Tibial nerve (tissue), 4 donors: ENCODE data around the gene FAM20A. TPM values are rescaled to one million over a fixed set of nuclear protein-coding genes. Genes with fewer than 3 reads are reported as not detected.

Source experiments
- DNase-seq, 2 donors: peaks; one replicate each; pipeline ENCODE4 v3.0.0-alpha.2; 2019; ENCODE audit warnings: low spot score in 2 of 2
- H3K27ac ChIP-seq, 4 donors: fragments of 200-600 bp; sonication (generic) in 3 of 4; one replicate each; pipeline ENCODE4 v1.5.1; 2017 to 2019; ENCODE audit warnings: mild to moderate bottlenecking in 1 of 4
- H3K27me3 ChIP-seq, 2 donors: fragments of 200-600 bp; sonication (generic) in 1 of 2; one replicate each; pipeline versions ENCODE4 v1.5.1 to v1.6.0; 2017 to 2019
- H3K36me3 ChIP-seq, 3 donors: fragments of 200-600 bp; sonication (generic); one replicate each; pipeline ENCODE4 v1.5.1; 2018 to 2019
- H3K4me1 ChIP-seq, 4 donors: fragments of 200-600 bp; sonication (generic) in 3 of 4; one replicate each; pipeline ENCODE4 v1.5.1; 2017 to 2019
- H3K4me3 ChIP-seq, 4 donors: fragments of 200-600 bp; sonication (generic) in 3 of 4; one replicate each; pipeline ENCODE4 v1.5.1; 2017 to 2019; ENCODE audit warnings: mild to moderate bottlenecking in 1 of 4, moderate library complexity in 1 of 4
- H3K9me3 ChIP-seq, 4 donors: fragments of 200-600 bp; sonication (generic) in 3 of 4; one replicate each; pipeline ENCODE4 v1.5.1; 2017 to 2019
- EP300 ChIP-seq, 2 donors: sonication (generic); formaldehyde crosslinking; IDR thresholded peaks; one replicate each; pipeline ENCODE4 v1.6.1; 2017; ENCODE audit warnings: antibody characterized with exemption in 2 of 2, mild to moderate bottlenecking in 1 of 2
- POLR2A ChIP-seq, 2 donors: fragments of 450-650 bp; IDR thresholded peaks; one replicate each; pipeline ENCODE4 v1.6.1; 2017; ENCODE audit warnings: antibody characterized with exemption in 2 of 2, mild to moderate bottlenecking in 2 of 2, moderate library complexity in 2 of 2
- WGBS, 2 donors: methylation state at CpG; one replicate each; pipeline ENCODE4 v1.1.5; 2018; 5-methylcytosine and 5-hydroxymethylcytosine counted together
- total RNA-seq, 4 donors: library from RNA; depleted of rRNA; stranded (reverse); fragments of >200 nt; gene quantifications; one replicate each; pipeline ENCODE4 v1.1.0, GENCODE V29; 2016
- TF ChIP-seq, protein P1 (sequence below), 5 experiments: fragments of 200-600 bp in 3 of 5; fragments of 450-650 bp in 2 of 5; sonication (generic) in 3 of 5; IDR thresholded peaks; one replicate each; pipeline ENCODE4 v1.5.1; 2016 to 2019; ENCODE audit warnings: antibody characterized with exemption in 5 of 5, mild to moderate bottlenecking in 3 of 5, moderate library complexity in 2 of 5

Gene FAM20A
- total RNA-seq, 4 donors from 2014 or later: 9.4 to 104 (median 25.7) TPM

DNA sequence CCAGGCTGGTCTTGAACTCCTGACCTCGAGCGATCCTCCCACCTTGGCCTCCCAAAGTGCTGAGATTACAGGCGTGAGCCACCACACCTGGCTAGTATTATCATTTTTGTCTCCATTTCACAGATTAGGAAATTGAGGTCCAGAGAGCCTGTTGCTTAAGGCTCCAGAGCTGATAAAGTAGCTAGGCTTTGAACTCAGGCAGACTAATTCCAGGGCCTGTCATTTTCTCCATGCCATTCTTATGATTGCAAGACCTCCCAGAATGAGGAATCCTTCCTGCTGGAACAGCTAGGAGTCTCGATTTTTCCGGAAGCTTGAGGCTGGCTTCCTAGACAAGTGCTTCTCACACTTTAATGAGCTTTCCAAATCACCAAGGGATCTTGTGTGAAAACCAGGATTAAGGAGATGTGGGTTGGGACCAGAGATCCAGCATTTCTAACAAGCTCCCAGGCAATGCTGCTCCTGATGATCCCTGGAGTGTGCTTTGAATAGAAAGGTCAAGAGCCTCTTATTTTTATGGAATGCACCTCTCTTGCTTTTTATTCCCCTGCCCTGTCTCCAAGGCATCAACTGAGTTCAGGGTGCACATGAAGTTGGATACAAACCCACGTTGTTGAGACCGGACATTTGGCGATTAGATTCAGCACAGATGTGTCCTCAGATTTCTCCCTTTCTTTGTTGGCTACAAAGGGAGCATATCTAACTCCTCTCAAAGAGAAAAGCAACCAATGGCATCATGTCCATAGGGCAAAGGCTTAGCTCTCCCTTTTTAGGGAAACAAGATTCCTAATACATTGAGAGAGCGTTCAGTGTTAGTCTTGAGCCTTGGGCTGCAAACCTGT, 40.3 kb upstream of the FAM20A start:
- no peaks in the 10 kb centered on the region for H3K9me3 ChIP-seq
- peak overlapping the region in 1 of 4 donors; percentile 66 for H3K27ac ChIP-seq
- no peaks in the 10 kb centered on the region for H3K27me3 ChIP-seq
- no peaks in the 10 kb centered on the region for H3K36me3 ChIP-seq
- TF ChIP-seq POLR2A (IDR thresholded peaks at IDR 0.05): no peak
- TF ChIP-seq EP300 (IDR thresholded peaks at IDR 0.05): peak in 1 of 2 donors; percentile 27
- no peak for DNase-seq
- H3K4me3 ChIP-seq: no peak overlapping the region
- WGBS, 2 donors: 65 to 67% methylated on average over 9 of the region's 9 CpGs
- peaks cover 0 to 4% (median 0%) of the 10 kb centered on the region in 4 donors for H3K4me1 ChIP-seq

DNA sequence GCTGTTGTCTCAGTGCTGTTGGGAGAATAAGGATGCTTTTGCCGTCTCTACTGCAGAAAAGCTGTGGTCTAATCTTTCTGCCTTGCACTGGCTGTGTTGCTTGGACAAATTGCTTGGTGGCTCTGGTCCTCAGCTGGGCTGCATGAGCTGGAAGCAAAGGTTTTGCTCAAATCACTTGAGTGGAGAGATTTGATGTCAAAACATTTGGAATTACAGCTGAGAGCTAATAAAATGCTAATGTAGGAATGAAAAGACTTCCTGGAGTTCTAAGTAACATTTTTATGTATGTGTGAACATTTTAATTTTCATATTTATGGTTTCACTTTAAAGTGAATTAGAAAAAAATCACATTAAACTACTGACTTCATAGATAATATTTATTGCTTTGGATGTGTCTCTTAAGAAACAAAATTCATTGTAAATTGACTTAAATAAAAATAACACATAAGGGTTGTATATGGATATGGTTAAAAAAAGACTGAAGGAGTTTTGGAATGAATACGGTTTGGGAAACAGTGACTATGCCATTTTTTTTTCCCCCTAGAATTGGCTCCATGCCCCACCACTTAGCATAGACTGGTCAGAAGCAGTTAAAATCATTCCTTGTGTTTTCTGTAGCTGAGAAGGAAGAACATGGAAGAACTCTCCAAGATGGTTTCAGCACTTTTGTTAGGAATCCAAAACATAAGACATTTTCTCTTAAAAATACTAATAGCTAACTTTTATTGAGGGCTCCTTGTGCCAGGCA, 39.2 kb upstream of the FAM20A start:
- H3K4me3 ChIP-seq: no peak overlapping the region
- H3K27me3 ChIP-seq: no peaks in the 10 kb centered on the region
- H3K36me3 ChIP-seq: no peaks in the 10 kb centered on the region
- WGBS, 2 donors: 31 to 35% methylated on average over 2 of the region's 2 CpGs
- TF ChIP-seq EP300 (IDR thresholded peaks at IDR 0.05) (no peak), POLR2A (IDR thresholded peaks at IDR 0.05) (no peak)
- TF ChIP-seq, protein P1, sequence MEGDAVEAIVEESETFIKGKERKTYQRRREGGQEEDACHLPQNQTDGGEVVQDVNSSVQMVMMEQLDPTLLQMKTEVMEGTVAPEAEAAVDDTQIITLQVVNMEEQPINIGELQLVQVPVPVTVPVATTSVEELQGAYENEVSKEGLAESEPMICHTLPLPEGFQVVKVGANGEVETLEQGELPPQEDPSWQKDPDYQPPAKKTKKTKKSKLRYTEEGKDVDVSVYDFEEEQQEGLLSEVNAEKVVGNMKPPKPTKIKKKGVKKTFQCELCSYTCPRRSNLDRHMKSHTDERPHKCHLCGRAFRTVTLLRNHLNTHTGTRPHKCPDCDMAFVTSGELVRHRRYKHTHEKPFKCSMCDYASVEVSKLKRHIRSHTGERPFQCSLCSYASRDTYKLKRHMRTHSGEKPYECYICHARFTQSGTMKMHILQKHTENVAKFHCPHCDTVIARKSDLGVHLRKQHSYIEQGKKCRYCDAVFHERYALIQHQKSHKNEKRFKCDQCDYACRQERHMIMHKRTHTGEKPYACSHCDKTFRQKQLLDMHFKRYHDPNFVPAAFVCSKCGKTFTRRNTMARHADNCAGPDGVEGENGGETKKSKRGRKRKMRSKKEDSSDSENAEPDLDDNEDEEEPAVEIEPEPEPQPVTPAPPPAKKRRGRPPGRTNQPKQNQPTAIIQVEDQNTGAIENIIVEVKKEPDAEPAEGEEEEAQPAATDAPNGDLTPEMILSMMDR (IDR thresholded peaks at IDR 0.05): no peak
- H3K27ac ChIP-seq: no peak overlapping the region
- DNase-seq: no peak
- no peaks in the 10 kb centered on the region for H3K9me3 ChIP-seq
- H3K4me1 ChIP-seq: peaks cover 0 to 4% (median 0%) of the 10 kb centered on the region in 4 donors

DNA sequence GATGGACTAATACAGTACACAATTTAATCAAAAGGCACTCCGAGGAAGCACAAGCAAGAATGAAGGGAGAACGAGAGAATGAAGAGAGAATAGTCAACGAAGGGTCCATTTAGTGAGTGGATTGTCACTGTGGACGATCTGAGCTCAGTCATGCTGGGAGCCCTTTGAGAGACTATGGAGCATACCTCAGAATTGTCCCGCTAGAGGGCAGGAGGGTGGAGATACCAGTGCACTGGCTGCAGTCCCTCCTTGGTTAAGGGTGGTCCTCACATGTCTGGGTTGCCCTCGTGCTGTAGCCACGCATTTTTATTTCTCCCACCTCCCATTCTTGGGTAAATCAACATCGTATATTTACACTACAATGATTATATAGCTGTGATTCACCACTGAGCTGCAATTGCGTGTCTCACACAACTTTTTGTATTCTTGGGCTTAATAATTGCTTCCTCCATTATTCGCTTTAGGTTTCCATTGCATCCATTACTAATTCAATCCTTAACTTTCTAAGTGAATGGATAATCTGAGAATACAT, 33.2 kb upstream of the FAM20A start:
- no peak overlapping the region for H3K27ac ChIP-seq
- no peaks in the 10 kb centered on the region for H3K36me3 ChIP-seq
- no peaks in the 10 kb centered on the region for H3K4me1 ChIP-seq
- H3K9me3 ChIP-seq: no peaks in the 10 kb centered on the region
- no peak for DNase-seq
- 76% methylated on average over 10 of the region's 10 CpGs for WGBS, 2 donors
- TF ChIP-seq, protein P1 (IDR thresholded peaks at IDR 0.05): no peak
- TF ChIP-seq POLR2A (IDR thresholded peaks at IDR 0.05): no peak
- TF ChIP-seq EP300 (IDR thresholded peaks at IDR 0.05): no peak
- no peaks in the 10 kb centered on the region for H3K27me3 ChIP-seq
- H3K4me3 ChIP-seq: no peak overlapping the region

DNA sequence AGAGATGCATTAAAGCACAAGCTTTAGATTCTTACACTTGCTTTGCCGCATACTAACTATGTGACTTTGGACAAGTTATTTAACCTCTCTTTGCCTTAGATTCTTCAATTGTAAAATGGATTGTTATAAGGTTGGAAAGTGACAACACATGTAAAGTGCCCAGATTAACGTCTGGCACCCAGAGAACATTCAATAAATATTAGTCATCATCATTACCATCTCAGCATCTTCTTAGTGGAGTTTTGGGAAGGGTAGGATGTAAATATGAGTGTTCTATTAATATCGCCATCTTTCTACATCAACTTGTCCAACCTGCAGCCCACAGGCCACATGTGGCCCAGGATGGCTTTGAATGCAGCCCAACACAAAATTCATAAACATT, 27.4 kb upstream of the FAM20A start:
- no peaks in the 10 kb centered on the region for H3K9me3 ChIP-seq
- no peak for TF ChIP-seq EP300 (IDR thresholded peaks at IDR 0.05)
- TF ChIP-seq POLR2A (IDR thresholded peaks at IDR 0.05): no peak
- TF ChIP-seq, protein P1 (IDR thresholded peaks at IDR 0.05): no peak
- no peak for DNase-seq
- H3K27ac ChIP-seq: peak overlapping the region in 1 of 4 donors; percentile 67
- no peaks in the 10 kb centered on the region for H3K27me3 ChIP-seq
- no peaks in the 10 kb centered on the region for H3K36me3 ChIP-seq
- peaks cover 0 to 10% (median 4%) of the 10 kb centered on the region in 4 donors for H3K4me1 ChIP-seq
- H3K4me3 ChIP-seq: no peak overlapping the region
- 74 to 77% methylated on average over 3 of the region's 3 CpGs for whole genome bisulfite sequencing, 2 donors

DNA sequence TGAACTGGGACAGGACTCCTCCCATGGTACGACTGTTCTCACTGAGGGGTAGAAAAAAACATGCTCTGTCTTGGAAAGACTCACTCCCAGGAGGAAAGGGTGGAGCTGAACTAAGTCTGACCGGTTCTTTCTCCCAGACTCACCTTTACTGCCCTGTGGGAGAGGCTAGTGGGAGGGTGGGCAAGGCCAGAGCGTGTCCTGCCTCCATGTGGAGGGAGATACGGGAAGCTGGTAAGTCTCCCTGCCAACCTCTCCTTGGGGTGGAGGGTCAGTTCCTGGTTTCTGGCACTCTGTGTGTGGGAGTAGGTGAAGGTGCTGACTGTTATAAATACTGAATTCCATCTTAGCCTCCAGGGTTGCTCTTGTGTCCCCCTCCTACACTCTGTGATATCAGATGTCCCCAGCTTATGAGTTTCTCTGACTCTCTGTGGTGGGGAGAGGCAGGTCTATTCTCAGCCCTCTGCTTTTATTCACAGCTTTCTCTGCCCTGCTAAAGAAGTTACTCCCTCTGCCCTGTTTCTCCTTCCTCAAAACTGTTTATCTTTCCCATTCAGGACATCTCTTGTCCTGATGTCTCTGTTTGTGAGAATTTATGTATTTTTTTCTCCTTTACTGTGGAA, 26.9 kb upstream of the FAM20A start:
- Histone ChIP-seq H3K4me3 (no peak overlapping the region), H3K27me3 (no peaks in the 10 kb centered on the region), H3K36me3 (no peaks in the 10 kb centered on the region), H3K9me3 (no peaks in the 10 kb centered on the region), H3K27ac (peak overlapping the region in 3 of 4 donors; percentile 46 to 68 (median 67)), H3K4me1 (peaks cover 0 to 10% (median 4%) of the 10 kb centered on the region in 4 donors)
- DNase-seq: no peak
- TF ChIP-seq EP300 (IDR thresholded peaks at IDR 0.05): no peak
- WGBS, 2 donors: 29 to 46% methylated on average over 4 of the region's 4 CpGs
